Measurements from ENCODE around the gene RPS6KA5.
"Not testable (repeated sequence)": the region's sequence is repeated elsewhere in the genome, so short reads cannot be mapped to it uniquely, and the experiment has no call there.

RPS6KA5 gene

DNA sequence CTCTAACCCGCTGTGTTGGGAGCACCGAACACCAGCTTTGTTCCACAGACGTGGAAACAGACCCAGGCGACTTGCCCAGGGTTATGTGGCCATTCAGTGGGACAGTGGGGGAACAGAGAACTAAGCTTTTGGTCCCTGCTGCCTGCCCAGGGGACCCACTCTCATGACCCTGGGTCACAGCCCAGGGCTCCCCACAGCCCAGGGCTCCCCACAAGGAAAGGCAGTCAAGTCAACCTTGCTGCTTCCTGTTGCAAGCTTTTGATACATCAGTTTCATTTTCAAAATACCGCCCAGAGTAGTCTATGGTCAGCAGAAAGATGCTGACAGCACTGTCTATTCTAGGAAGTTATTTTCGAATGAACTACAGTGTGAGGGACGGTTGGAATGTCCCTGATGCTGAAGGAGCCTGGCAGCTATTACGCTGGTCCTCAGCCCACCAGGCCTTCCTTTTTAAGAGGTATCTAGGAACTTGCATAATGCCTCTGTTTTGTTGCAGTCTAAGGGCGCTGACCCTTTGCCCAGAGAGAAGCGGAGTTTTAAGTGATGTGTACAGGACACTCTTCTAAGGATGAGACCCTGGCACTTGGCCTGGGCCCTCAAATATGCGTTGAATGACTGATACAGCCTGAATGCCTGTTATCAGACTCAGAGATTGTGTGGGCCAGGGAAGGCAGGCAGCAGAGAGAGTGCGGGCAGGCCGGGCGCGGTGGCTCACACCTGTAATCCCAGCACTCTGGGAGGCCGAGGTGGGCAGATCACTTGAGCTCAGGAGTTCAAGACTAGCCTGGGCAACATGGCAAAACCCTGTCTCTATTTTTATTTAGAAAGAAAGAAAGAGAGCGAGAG, 231.6 kb downstream of the RPS6KA5 start:
- TF ChIP-seq, protein P1, sequence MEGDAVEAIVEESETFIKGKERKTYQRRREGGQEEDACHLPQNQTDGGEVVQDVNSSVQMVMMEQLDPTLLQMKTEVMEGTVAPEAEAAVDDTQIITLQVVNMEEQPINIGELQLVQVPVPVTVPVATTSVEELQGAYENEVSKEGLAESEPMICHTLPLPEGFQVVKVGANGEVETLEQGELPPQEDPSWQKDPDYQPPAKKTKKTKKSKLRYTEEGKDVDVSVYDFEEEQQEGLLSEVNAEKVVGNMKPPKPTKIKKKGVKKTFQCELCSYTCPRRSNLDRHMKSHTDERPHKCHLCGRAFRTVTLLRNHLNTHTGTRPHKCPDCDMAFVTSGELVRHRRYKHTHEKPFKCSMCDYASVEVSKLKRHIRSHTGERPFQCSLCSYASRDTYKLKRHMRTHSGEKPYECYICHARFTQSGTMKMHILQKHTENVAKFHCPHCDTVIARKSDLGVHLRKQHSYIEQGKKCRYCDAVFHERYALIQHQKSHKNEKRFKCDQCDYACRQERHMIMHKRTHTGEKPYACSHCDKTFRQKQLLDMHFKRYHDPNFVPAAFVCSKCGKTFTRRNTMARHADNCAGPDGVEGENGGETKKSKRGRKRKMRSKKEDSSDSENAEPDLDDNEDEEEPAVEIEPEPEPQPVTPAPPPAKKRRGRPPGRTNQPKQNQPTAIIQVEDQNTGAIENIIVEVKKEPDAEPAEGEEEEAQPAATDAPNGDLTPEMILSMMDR (conservative IDR thresholded peaks at IDR 0.05), result no peak
- H3K27ac ChIP-seq, result peak overlapping the region; percentile 43; the same call in 1 of the 2 replicates

DNA sequence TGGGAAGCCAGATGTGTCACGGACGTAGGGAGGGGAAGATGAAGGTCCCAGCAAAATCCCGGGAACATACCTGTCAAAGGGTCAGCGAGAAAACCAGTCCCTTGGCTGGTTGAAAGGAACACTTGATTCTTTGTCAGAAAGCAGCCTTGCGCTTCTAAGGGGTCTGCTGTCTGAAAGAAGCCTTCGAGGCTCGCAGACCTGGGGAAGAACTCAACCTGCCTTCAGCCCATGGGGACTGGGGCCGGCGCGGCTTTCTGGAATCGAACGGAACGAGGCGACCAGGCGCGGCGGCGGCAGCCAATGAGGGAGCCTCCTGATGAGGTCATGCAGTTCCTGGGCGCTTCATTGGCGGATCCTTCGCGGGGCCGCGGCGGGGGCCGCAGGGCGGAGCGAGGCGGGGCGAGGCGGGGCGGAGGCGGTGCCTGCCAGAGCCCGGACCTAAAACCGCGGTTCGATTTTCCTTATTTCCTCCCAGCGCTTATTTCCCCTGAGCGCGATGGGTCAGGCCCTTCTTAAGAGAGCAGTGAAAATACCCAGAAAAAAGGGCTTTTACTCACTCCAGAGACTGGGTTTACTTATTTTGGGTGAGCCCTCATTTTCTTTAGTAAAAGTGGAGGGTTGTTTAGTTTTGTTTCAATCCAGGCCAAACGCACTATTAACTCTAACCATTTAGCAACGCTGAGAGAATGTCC, 232.4 kb downstream of the RPS6KA5 start:
- peak overlapping the region; percentile 43; the same call in 1 of the 2 replicates for H3K27ac ChIP-seq

DNA sequence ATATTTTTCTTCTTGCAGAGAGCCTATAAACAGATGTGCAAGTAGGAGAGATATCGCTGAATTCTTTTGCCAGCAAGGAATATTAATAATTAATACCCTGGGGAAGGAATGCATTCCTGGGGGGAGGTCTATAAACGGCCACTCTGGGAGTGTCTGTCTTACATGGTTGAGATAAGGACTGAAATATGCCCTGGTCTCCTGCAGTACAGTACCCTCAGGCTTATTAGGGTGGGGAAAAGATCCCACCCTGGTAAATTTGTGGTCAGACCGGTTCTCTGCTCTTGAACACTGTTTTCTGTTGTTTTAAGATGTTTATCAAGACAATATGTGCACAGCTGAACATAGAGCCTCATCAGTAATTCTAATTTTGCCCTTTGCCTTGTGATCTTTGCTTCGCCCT, 236.9 kb downstream of the RPS6KA5 start:
- H3K27ac ChIP-seq, result not testable (repeated sequence)

More for the DNA sequence above, 232.4 kb downstream of the RPS6KA5 start:
- TF ChIP-seq, protein P1 (conservative IDR thresholded peaks at IDR 0.05), result no peak

DNA sequence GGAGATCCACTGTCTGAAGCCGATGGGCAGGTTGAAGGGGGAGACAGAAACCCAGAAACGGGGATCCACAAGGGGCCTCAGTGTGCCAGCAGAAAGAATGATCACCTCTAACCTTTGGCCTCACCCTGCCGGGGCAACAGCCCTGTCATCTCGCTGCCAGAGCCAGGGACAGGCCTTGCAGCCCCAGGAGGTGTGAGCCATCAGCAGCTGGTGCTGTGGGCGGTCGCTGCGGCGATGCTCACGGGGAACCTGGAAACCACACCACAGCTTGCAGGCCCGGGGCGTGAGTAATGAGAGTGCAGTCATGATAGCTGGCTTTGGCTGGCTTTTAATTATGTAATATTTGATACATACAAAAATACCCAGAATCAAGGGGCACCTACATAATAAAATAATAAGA, 239.5 kb downstream of the RPS6KA5 start:
- H3K27ac ChIP-seq, result no peak overlapping the region
- TF ChIP-seq, protein P1 (conservative IDR thresholded peaks at IDR 0.05), result no peak

DNA sequence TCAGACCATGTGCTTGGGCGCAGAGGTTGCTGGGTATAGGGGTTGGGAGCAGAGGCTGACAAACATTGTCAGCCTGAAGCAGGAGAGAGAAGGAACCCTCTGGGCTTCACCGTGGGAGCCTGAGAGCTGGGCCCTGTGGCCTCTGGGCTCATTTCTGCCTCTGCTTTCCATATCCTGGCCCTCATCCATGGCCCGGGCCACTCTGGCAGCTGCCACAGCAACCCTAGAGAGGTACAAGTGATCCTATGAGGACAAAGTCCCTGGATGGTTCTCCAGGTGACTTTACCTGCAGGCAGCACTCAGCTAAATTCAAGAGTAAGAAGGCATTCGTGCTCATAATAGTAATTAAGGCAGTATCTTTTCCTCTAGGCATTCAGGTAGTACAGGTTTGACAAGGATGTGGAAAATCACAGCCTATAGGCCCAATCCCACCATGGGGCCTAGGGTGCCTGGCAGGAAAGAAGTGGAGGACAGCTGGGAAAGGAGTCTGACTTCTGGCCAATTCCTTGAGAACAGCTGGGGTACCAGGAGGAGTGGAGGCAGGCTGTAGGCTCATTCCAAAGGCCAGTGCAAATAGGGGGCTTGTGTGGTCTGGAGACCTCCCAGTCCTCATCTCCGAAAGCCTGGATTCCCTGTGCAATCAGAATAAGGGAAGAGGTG, 240.6 kb downstream of the RPS6KA5 start:
- TF ChIP-seq, protein P1 (conservative IDR thresholded peaks at IDR 0.05), result no peak
- H3K27ac ChIP-seq, result peak overlapping the region; percentile 56

DNA sequence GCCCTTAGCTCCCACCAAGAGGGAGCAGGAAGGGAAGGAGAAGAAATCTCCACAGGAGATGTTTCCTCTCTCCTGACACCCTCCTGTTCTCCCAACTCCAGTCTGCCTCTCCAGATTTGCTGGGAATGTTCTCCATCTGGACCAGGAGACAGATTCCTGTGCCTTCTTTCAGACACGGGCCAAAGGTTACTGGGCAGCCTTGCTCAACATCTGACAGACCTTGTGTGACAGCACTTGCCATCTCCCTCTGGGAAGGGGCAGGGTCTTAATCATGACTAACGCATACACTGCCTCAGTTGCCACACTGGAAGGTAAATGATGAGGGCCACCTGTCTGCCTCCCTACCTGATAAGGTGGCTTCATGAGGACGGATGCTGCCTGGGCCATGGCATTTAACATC, 241.7 kb downstream of the RPS6KA5 start:
- TF ChIP-seq, protein P1 (conservative IDR thresholded peaks at IDR 0.05), result no peak
- no peak overlapping the region for H3K27ac ChIP-seq

DNA sequence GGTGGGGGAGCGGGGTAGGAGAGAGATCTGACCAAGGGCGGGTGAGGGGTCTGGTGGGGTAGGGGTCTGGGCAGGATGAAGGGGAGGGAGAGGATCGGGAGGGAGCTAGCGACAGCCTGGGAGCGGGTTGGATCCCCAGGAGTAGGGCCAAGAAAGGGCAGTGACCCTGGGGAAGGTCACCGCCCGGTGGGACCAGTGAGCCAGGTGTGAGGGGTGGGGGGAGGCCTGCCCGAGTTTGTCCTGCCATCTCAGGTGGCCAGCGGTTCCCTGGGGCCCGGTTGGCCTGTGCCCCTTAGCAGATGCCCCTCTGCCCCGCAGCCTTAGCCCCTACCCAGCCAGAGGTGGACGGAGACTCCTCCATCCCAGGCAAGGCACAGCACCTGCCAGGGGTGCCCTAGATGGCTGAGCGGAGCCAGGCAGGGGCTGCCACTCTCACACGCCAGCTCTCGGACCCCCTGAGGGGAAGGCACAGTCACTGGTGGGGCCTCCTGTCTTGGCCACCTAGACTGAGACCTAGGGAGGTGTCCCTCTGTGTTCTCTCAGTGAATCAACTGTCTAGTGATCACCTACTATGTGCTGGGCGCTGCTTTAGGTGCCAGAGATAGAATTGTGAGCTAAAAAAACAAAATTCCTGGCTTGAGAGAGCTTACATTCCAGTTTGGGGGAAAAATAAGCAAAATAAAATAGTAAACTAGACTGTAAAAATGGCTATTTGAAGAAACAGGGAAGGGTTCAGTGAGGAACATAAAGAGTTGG, 243.6 kb downstream of the RPS6KA5 start:
- TF ChIP-seq, protein P1 (conservative IDR thresholded peaks at IDR 0.05), result peak; percentile 26
- H3K27ac ChIP-seq, result peak overlapping the region; percentile 87; the same call in 1 of the 2 replicates

All from VCaP (cell line).